Endothelial cell of umbilical vein (primary cell): Measurements from ENCODE around the gene ZSCAN5B. TPM values are rescaled to one million over a fixed set of nuclear protein-coding genes. Genes with fewer than 3 reads are reported as not detected.

Experiments
- BruUV-seq: library from RNA; stranded (reverse); fragments of 400-500 nt; replicated peaks from 2 replicates; lab custom pipeline; 2021; lab: Mats Ljungman, UMichigan
- CTCF ChIA-PET: fragments of 300-600, 350-600 bp; sonication (Branson Sonifier 250); formaldehyde crosslinking; loops from one replicate; lab custom pipeline; 2021; ENCODE audit warnings: antibody characterized with exemption, inconsistent platforms; lab: Charles Lee
- POLR2A ChIA-PET: fragments of 300-600, 350-600 bp; sonication (Branson Sonifier 250); formaldehyde crosslinking; loops from one replicate; lab custom pipeline; 2021; ENCODE audit warnings: antibody characterized with exemption, inconsistent platforms; lab: Charles Lee
- DNase-seq: peaks from one replicate; pipeline ENCODE4 v3.0.0-alpha.2; 2011; ENCODE audit warnings: low read depth, low spot score
- FAIRE-seq: peaks from 2 replicates; lab custom pipeline; 2011; peaks lifted over from hg19 to GRCh38; lab: Jason Lieb, UNC
- H2AFZ ChIP-seq: 2 replicates; pipeline ENCODE4 v1.6.0; 2012; ENCODE audit warnings: low read depth, low read length, control low read depth, inconsistent platforms
- H3K27ac ChIP-seq: 2 replicates; pipeline ENCODE4 v1.5.1; 2011; ENCODE audit warnings: low read depth, mild to moderate bottlenecking, control low read depth, low read length, moderate library complexity; ENCODE audit not compliant: insufficient read depth
- H3K27me3 ChIP-seq, 2 experiments: 2 replicates each; pipeline versions ENCODE4 v1.6.0 to v1.6.1; 2011; ENCODE audit warnings: low read length in 2 of 2, mixed read lengths in 1 of 2; ENCODE audit not compliant: control insufficient read depth in 2 of 2, insufficient read depth in 2 of 2
- H3K36me3 ChIP-seq, 2 experiments: 2 replicates in 1 of 2; 3 replicates in 1 of 2; pipeline ENCODE4 v1.5.1; 2011; ENCODE audit warnings: low read length in 2 of 2, mild to moderate bottlenecking in 1 of 2, moderate library complexity in 1 of 2; ENCODE audit not compliant: control insufficient read depth in 2 of 2, insufficient read depth in 2 of 2; ENCODE audit errors: extremely low read depth in 1 of 2
- H3K4me1 ChIP-seq: 3 replicates; pipeline ENCODE4 v1.5.1; 2011; ENCODE audit warnings: mild to moderate bottlenecking, low read length; ENCODE audit not compliant: control insufficient read depth, insufficient read depth; ENCODE audit errors: extremely low read depth
- H3K4me2 ChIP-seq: 2 replicates; pipeline ENCODE4 v1.6.1; 2011; ENCODE audit warnings: low read length, control low read depth, mixed read lengths; ENCODE audit not compliant: insufficient read depth
- H3K4me3 ChIP-seq, 3 experiments: fragments of 200-600 bp in 1 of 3; sonication (generic), shearing (Covaris generic) in 1 of 3; replicated peaks in 1 of 3; 2 replicates each; pipeline ENCODE4 v1.5.1; 2011 to 2016; ENCODE audit warnings: control low read depth in 3 of 3, low read length in 3 of 3, mild to moderate bottlenecking in 2 of 3, inconsistent platforms in 1 of 3, low read depth in 1 of 3, moderate library complexity in 1 of 3; ENCODE audit not compliant: insufficient read depth in 1 of 3
- H3K79me2 ChIP-seq: 2 replicates; pipeline ENCODE4 v1.6.0; 2012; ENCODE audit warnings: low read length, inconsistent platforms; ENCODE audit not compliant: control insufficient read depth, insufficient read depth
- H3K9ac ChIP-seq: replicated peaks from 2 replicates; pipeline ENCODE3; 2011; ENCODE audit warnings: low read length, control low read depth; ENCODE audit not compliant: insufficient read depth; ENCODE audit errors: extremely low read depth
- H3K9me1 ChIP-seq: replicated peaks from 3 replicates; pipeline ENCODE4 v1.6.0; 2011; ENCODE audit warnings: mild to moderate bottlenecking, low read length; ENCODE audit not compliant: control insufficient read depth, insufficient read depth; ENCODE audit errors: extremely low read depth
- H3K9me3 ChIP-seq: replicated peaks from 2 replicates; pipeline ENCODE4 v1.5.1; 2012; ENCODE audit warnings: low read length, inconsistent platforms; ENCODE audit not compliant: control insufficient read depth, insufficient read depth
- H4K20me1 ChIP-seq: replicated peaks from 2 replicates; pipeline ENCODE3; 2011; ENCODE audit warnings: mild to moderate bottlenecking, low read length; ENCODE audit not compliant: control insufficient read depth, insufficient read depth; ENCODE audit errors: extremely low read depth
- CTCF ChIP-seq, 2 donors: IDR thresholded peaks; 1 replicate in 1 of 2; 2 replicates in 1 of 2; pipeline ENCODE4 v1.5.1; 2011; ENCODE audit warnings: low read length in 2 of 2, mild to moderate bottlenecking in 2 of 2, moderate library complexity in 2 of 2, control low read depth in 1 of 2, inconsistent platforms in 1 of 2, low read depth in 1 of 2; ENCODE audit not compliant: insufficient read depth in 1 of 2; ENCODE audit errors: extremely low read depth in 1 of 2
- EZH2 ChIP-seq: IDR thresholded peaks from 2 replicates; pipeline ENCODE4 v1.6.1; 2012; ENCODE audit warnings: borderline replicate concordance, low read depth, mild to moderate bottlenecking, moderate library complexity, low read length, inconsistent platforms; ENCODE audit not compliant: severe bottlenecking
- FOS ChIP-seq: IDR thresholded peaks from 2 replicates; pipeline ENCODE4 v1.6.1; 2011; ENCODE audit warnings: mild to moderate bottlenecking, low read length, moderate library complexity, borderline replicate concordance; ENCODE audit not compliant: insufficient read depth
- GATA2 ChIP-seq: IDR thresholded peaks from 2 replicates; pipeline ENCODE4 v1.7.0; 2011; ENCODE audit warnings: low read depth, mild to moderate bottlenecking, moderate library complexity, mixed read lengths, low read length; ENCODE audit not compliant: insufficient read length, insufficient read depth
- JUN ChIP-seq: IDR thresholded peaks from 2 replicates; pipeline ENCODE4 v1.6.1; 2011; ENCODE audit warnings: borderline replicate concordance, low read depth; ENCODE audit not compliant: insufficient read length, insufficient read depth
- MAX ChIP-seq: IDR thresholded peaks from 2 replicates; pipeline ENCODE4 v1.6.1; 2011; ENCODE audit not compliant: insufficient read depth, insufficient read length
- MYC ChIP-seq: IDR thresholded peaks from one replicate; pipeline ENCODE4 v1.6.1; 2011; ENCODE audit warnings: mild to moderate bottlenecking, low read depth, low read length
- POLR2A ChIP-seq: IDR thresholded peaks from 2 replicates; pipeline ENCODE4 v1.6.1; 2012; ENCODE audit warnings: low read depth, mild to moderate bottlenecking, control low read depth, low read length
- POLR2AphosphoS5 ChIP-seq: IDR thresholded peaks from 2 replicates; pipeline ENCODE4 v1.6.1; 2012; ENCODE audit warnings: low read depth, mild to moderate bottlenecking, control low read depth, low read length, moderate library complexity; ENCODE audit not compliant: insufficient read depth
- dilution Hi-C: fragments of 300-500 bp; cut with MboI; formaldehyde crosslinking; loops from one replicate; pipeline ENCODE4 v1.15.0; 2019; ENCODE audit warnings: low sequenced_read_pairs; ENCODE audit not compliant: extremely low pct_ligation_motif_present
- intact Hi-C: fragments of 100-400 bp; cut with micrococcal nuclease; formaldehyde crosslinking; loops from one replicate; pipeline ENCODE4 v1.10.0; 2022
- polyA plus RNA-seq, 4 experiments: library from polyadenylated mRNA; depleted of rRNA in 3 of 4; stranded (reverse) in 3 of 4; unstranded in 1 of 4; fragments of >200 nt; gene quantifications; 2 replicates each; pipeline versions ENCODE4 v1.2.1 to v1.2.3, GENCODE V29; 2011 to 2012; ENCODE audit warnings: missing spikeins in 1 of 4
- total RNA-seq: library from RNA; stranded (reverse); gene quantifications from 2 replicates; pipeline ENCODE4 v1.2.3, GENCODE V29; 2021

ZSCAN5B gene
- total and polyA plus RNA-seq, 2 donors (not counting 3 experiments of a cell fraction or from before 2014, with no cell fraction given), result 0.07 TPM; not detected in 1

- peaks cover 7% of the 10 kb centered on the region for H3K4me1 ChIP-seq
- TSS peak; percentile 21 for BruUV-seq
- TF ChIP-seq JUN (no peak), POLR2A (no peak), EZH2 (no peak), POLR2AphosphoS5 (no peak), MAX (no peak), FOS (no peak), CTCF (IDR thresholded peaks at IDR 0.05; ENCODE audit: extremely low read depth in 1 of 2, insufficient read depth in 1 of 2, low read depth in 1 of 2, low read length in 2 of 2) (no peak), MYC (no peak), GATA2 (no peak)
- H3K27me3 ChIP-seq, result no peaks in the 10 kb centered on the region
- no peak for FAIRE-seq
- H3K36me3 ChIP-seq, result peaks cover 0 to 22% of the 10 kb centered on the region in 2 experiments
- no peaks in the 10 kb centered on the region for H3K9me1 ChIP-seq
- no peak overlapping the region for H2AFZ ChIP-seq
- intact Hi-C loops (no loop called here), dilution Hi-C loops (no loop called here)
- H3K9me3 ChIP-seq, result no peaks in the 10 kb centered on the region
- no peaks in the 10 kb centered on the region for H4K20me1 ChIP-seq
- ChIA-PET CTCF (no interaction called here), POLR2A (no interaction called here)
- H3K4me3 ChIP-seq, result no peak overlapping the region
- H3K27ac ChIP-seq, result no peak overlapping the region
- H3K79me2 ChIP-seq, result no peaks in the 10 kb centered on the region
- no peak overlapping the region for H3K4me2 ChIP-seq
- no peak for DNase-seq
- no peak overlapping the region for H3K9ac ChIP-seq
Measured at GRCh38 chr19:56159009-56159559, 38.5 kb downstream of the ZSCAN5B start.
